IMR-90 (cell line): ENCODE results near the gene COL11A2. TPM values are rescaled to one million over a fixed set of nuclear protein-coding genes. Genes with fewer than 3 reads are reported as not detected.

ENCODE experiments used
- ATAC-seq: fragments of 200-7000 bp; cut with Tn5 transposase; 2 replicates; pipeline ENCODE4 v1.9.1; 2020; ENCODE audit warnings: low read depth, mild to moderate bottlenecking, moderate library complexity
- BruUV-seq: library from RNA; stranded (reverse); fragments of 400-500 nt; replicated peaks from 2 replicates; lab custom pipeline; 2021; lab: Mats Ljungman, UMichigan
- CTCF ChIA-PET: fragments of 300-600 bp; formaldehyde crosslinking; extraction: SDS; loops from one replicate; lab custom pipeline; 2021; ENCODE audit warnings: antibody characterized with exemption; lab: Yijun Ruan, JAX
- POLR2A ChIA-PET: fragments of 300-600 bp; sonication (Branson Sonifier 250); formaldehyde crosslinking; loops from one replicate; lab custom pipeline; 2022; ENCODE audit warnings: antibody characterized with exemption; ENCODE audit not compliant: unreplicated experiment; lab: Charles Lee
- DNase-seq: peaks from one replicate; pipeline ENCODE4 v3.0.0; 2013
- H2AFZ ChIP-seq: replicated peaks from 2 replicates; pipeline ENCODE3; 2013; ENCODE audit warnings: low read length, mild to moderate bottlenecking; ENCODE audit not compliant: poor library complexity
- H2AK5ac ChIP-seq: 2 replicates; pipeline ENCODE4 v1.6.1; 2013; ENCODE audit warnings: low read depth, low read length, inconsistent platforms
- H2AK9ac ChIP-seq: replicated peaks from 2 replicates; pipeline ENCODE3; 2013; ENCODE audit warnings: mild to moderate bottlenecking, low read depth, low read length, moderate library complexity; ENCODE audit not compliant: poor library complexity
- H2BK120ac ChIP-seq: 2 replicates; pipeline ENCODE4 v1.6.1; 2013; ENCODE audit warnings: low read depth, low read length, inconsistent platforms
- H2BK15ac ChIP-seq: 3 replicates; pipeline ENCODE4 v1.6.1; 2013; ENCODE audit warnings: low read depth, low read length, inconsistent platforms
- H2BK20ac ChIP-seq: 2 replicates; pipeline ENCODE4 v1.6.1; 2013; ENCODE audit warnings: low read depth, mild to moderate bottlenecking, inconsistent platforms, low read length, moderate library complexity
- H2BK5ac ChIP-seq: 2 replicates; pipeline ENCODE4 v1.6.1; 2013; ENCODE audit warnings: mild to moderate bottlenecking, low read depth, low read length, inconsistent platforms; ENCODE audit not compliant: poor library complexity, severe bottlenecking
- H3K14ac ChIP-seq: replicated peaks from 2 replicates; pipeline ENCODE4 v1.6.1; 2013; ENCODE audit warnings: low read depth, low read length, inconsistent platforms
- H3K18ac ChIP-seq: 2 replicates; pipeline ENCODE4 v1.6.1; 2013; ENCODE audit warnings: low read depth, low read length, control low read depth
- H3K23ac ChIP-seq: 2 replicates; pipeline ENCODE4 v1.6.1; 2013; ENCODE audit warnings: low read depth, low read length, inconsistent platforms
- H3K27ac ChIP-seq: 2 replicates; pipeline ENCODE4 v1.5.1; 2013; ENCODE audit warnings: mild to moderate bottlenecking, control low read depth, low read length; ENCODE audit not compliant: insufficient read depth
- H3K27me3 ChIP-seq: 2 replicates; pipeline ENCODE4 v1.6.1; 2013; ENCODE audit warnings: low read length; ENCODE audit not compliant: control insufficient read depth, insufficient read depth
- H3K36me3 ChIP-seq: 2 replicates; pipeline ENCODE4 v1.6.1; 2013; ENCODE audit warnings: low read length, mixed read lengths; ENCODE audit not compliant: control insufficient read depth, insufficient read depth
- H3K4ac ChIP-seq: 2 replicates; pipeline ENCODE4 v1.6.1; 2013; ENCODE audit warnings: low read depth, low read length, inconsistent platforms
- H3K4me1 ChIP-seq: 2 replicates; pipeline ENCODE4 v1.6.1; 2013; ENCODE audit warnings: low read length, mixed read lengths; ENCODE audit not compliant: control insufficient read depth, insufficient read depth
- H3K4me2 ChIP-seq: 2 replicates; pipeline ENCODE4 v1.6.1; 2013; ENCODE audit warnings: low read depth, mild to moderate bottlenecking, control low read depth, low read length, moderate library complexity
- H3K4me3 ChIP-seq: 2 replicates; pipeline ENCODE4 v1.5.1; 2013; ENCODE audit warnings: low read depth, mild to moderate bottlenecking, control low read depth, low read length, moderate library complexity; ENCODE audit not compliant: insufficient read depth
- H3K56ac ChIP-seq: 2 replicates; pipeline ENCODE4 v1.6.1; 2013; ENCODE audit warnings: low read length, inconsistent platforms; ENCODE audit not compliant: insufficient read depth; ENCODE audit errors: extremely low read depth
- H3K79me1 ChIP-seq, 2 experiments: 2 replicates each; pipeline ENCODE4 v1.6.1; 2013; ENCODE audit warnings: low read length in 2 of 2, inconsistent platforms in 1 of 2, low read depth in 1 of 2
- H3K9ac ChIP-seq: 2 replicates; pipeline ENCODE4 v1.6.1; 2013; ENCODE audit warnings: low read depth, low read length, control low read depth
- H3K9me1 ChIP-seq: 2 replicates; pipeline ENCODE4 v1.6.1; 2013; ENCODE audit warnings: low read length, inconsistent platforms; ENCODE audit not compliant: insufficient read depth
- H3K9me3 ChIP-seq: 2 replicates; pipeline ENCODE4 v1.6.1; 2013; ENCODE audit warnings: low read length; ENCODE audit not compliant: control insufficient read depth, insufficient read depth
- H4K20me1 ChIP-seq: 2 replicates; pipeline ENCODE4 v1.6.1; 2013; ENCODE audit warnings: low read length, inconsistent platforms; ENCODE audit not compliant: insufficient read depth
- H4K5ac ChIP-seq: 2 replicates; pipeline ENCODE4 v1.6.1; 2013; ENCODE audit warnings: mild to moderate bottlenecking, low read depth, low read length, control low read depth
- H4K8ac ChIP-seq, 2 experiments: 2 replicates each; pipeline ENCODE4 v1.6.1; 2013; ENCODE audit warnings: low read depth in 2 of 2, low read length in 2 of 2, control low read depth in 1 of 2, inconsistent platforms in 1 of 2
- H4K91ac ChIP-seq: 2 replicates; pipeline ENCODE4 v1.6.1; 2013; ENCODE audit warnings: low read depth, low read length, inconsistent platforms; ENCODE audit not compliant: insufficient read depth
- CTCF ChIP-seq: conservative IDR thresholded peaks from 2 replicates; pipeline ENCODE4 v1.5.1; 2012; ENCODE audit warnings: mild to moderate bottlenecking, low read depth, low read length, improper control_type of control experiment
- MXI1 ChIP-seq: IDR thresholded peaks from 2 replicates; pipeline ENCODE4 v1.6.1; 2012; ENCODE audit warnings: low read depth, mild to moderate bottlenecking, low read length, moderate library complexity, borderline replicate concordance
- POLR2A ChIP-seq: IDR thresholded peaks from 2 replicates; pipeline ENCODE4 v1.6.1; 2012; ENCODE audit warnings: mild to moderate bottlenecking, low read depth, low read length
- WGBS, 2 experiments: methylation state at CpG; one replicate each; pipeline versions ENCODE4 v1.1.5 to v1.1.7; 2013; ENCODE audit warnings: missing lambda C conversion rate in 2 of 2; ENCODE audit not compliant: insufficient read length in 1 of 2; ENCODE audit errors: extremely low coverage in 2 of 2; 5-methylcytosine and 5-hydroxymethylcytosine counted together
- dilution Hi-C: fragments of 300-500 bp; cut with HindIII; formaldehyde crosslinking; loops from one replicate; pipeline ENCODE4 v1.14.3; 2018; ENCODE audit warnings: low sequenced_read_pairs; ENCODE audit not compliant: unreplicated experiment
- in situ Hi-C: fragments of 300-500 bp; cut with MboI; formaldehyde crosslinking; loops from 3 replicates; pipeline ENCODE4 v1.14.3; 2019; ENCODE audit warnings: low sequenced_read_pairs, inconsistent platforms, mixed read lengths
- intact Hi-C: fragments of 100-400 bp; cut with micrococcal nuclease; formaldehyde crosslinking; loops from 2 replicates; pipeline ENCODE4 v1.10.0; 2022
- polyA plus RNA-seq, 3 experiments: library from polyadenylated mRNA; depleted of rRNA; stranded (reverse); fragments of >200 nt; gene quantifications; 2 replicates each; pipeline ENCODE4 v1.2.3, GENCODE V29; 2012; ENCODE audit warnings: low replicate concordance in 1 of 3
- total RNA-seq: library from RNA; depleted of rRNA; stranded (reverse); fragments of >200 nt; gene quantifications from 2 replicates; pipeline ENCODE4 v1.2.3, GENCODE V29; 2012

Gene COL11A2
- total and polyA plus RNA-seq, 2 of the 4 experiments (the other 2 are of a cell fraction): under 0.01 to 0.38 TPM

- no TSS peak for BruUV-seq
- Histone ChIP-seq H3K9ac (no peak overlapping the region), H2AK5ac (peak overlapping the region; percentile 11; the same call in 1 of the 2 replicates), H2BK15ac (no peak overlapping the region), H2AK9ac (peak overlapping the region; percentile 20), H4K8ac (no peak overlapping the region), H3K14ac (0 out of 2 replicates have a peak overlapping the region, but pooled peaks have one; percentile 15), H3K27me3 (no peaks in the 10 kb centered on the region), H3K4me2 (peak overlapping the region; percentile 11; the same call in 1 of the 2 replicates), H2AFZ (no peak overlapping the region), H3K4me1 (peaks cover 34% of the 10 kb centered on the region), H3K9me3 (no peaks in the 10 kb centered on the region), H3K79me1 (peaks cover 14 to 85% of the 10 kb centered on the region in 2 experiments; a peak in 3 of 4 replicates), H4K91ac (no peak overlapping the region), H4K5ac (no peak overlapping the region), H3K56ac (no peak overlapping the region), H3K9me1 (peaks cover 39% of the 10 kb centered on the region), H3K4ac (no peak overlapping the region), H3K23ac (no peak overlapping the region), H2BK5ac (no peak overlapping the region), H4K20me1 (peaks cover 38% of the 10 kb centered on the region; the same call in 1 of the 2 replicates), H2BK120ac (no peak overlapping the region), H3K36me3 (peaks cover 26% of the 10 kb centered on the region), H3K18ac (no peak overlapping the region), H3K4me3 (no peak overlapping the region), H3K27ac (no peak overlapping the region), H2BK20ac (no peak overlapping the region)
- CTCF ChIA-PET: no interaction called here
- ATAC-seq (no peak), DNase-seq (no peak)
- in situ Hi-C loops: no loop called here
- no CpG with 5 or more reads among the region's 7 CpGs for WGBS, 2 experiments
- intact Hi-C loops: no loop called here
- dilution Hi-C loops: no loop called here
- POLR2A ChIA-PET: no interaction called here
- TF ChIP-seq MXI1: no peak
- TF ChIP-seq POLR2A: no peak; the same call in 1 of the 2 replicates
- TF ChIP-seq CTCF: no peak
Measured at GRCh38 chr6:33203443-33204164, 11.3 kb upstream of the COL11A2 start.
